Vagina (tissue), 2 donors: Measurements from ENCODE around the gene ZKSCAN3. TPM values are rescaled to one million over a fixed set of nuclear protein-coding genes. Genes with fewer than 3 reads are reported as not detected.

ENCODE experiments used
- DNase-seq, 2 donors: peaks; one replicate each; pipeline ENCODE4 v3.0.0-alpha.2; 2017; ENCODE audit errors: extremely low spot score in 2 of 2
- H3K27ac ChIP-seq: fragments of 200-600 bp; sonication (generic); one replicate; pipeline ENCODE4 v1.5.1; 2019
- H3K27me3 ChIP-seq: fragments of 200-600 bp; sonication (generic); one replicate; pipeline ENCODE4 v1.5.1; 2019
- H3K36me3 ChIP-seq, 2 donors: fragments of 200-600 bp; sonication (generic); one replicate each; pipeline ENCODE4 v1.5.1; 2017 to 2019
- H3K4me1 ChIP-seq: fragments of 200-600 bp; sonication (generic); one replicate; pipeline ENCODE4 v1.5.1; 2019
- H3K4me3 ChIP-seq, 2 donors: fragments of 200-600 bp; sonication (generic); 1 replicate in 1 of 2; 2 replicates in 1 of 2; pipeline ENCODE4 v1.5.1; 2016 to 2019
- H3K9me3 ChIP-seq: fragments of 200-600 bp; sonication (generic); one replicate; pipeline ENCODE4 v1.5.1; 2019
- POLR2A ChIP-seq, 2 donors: fragments of 450-650 bp; IDR thresholded peaks; one replicate each; pipeline ENCODE4 v1.6.1; 2017; ENCODE audit warnings: antibody characterized with exemption in 2 of 2, mild to moderate bottlenecking in 2 of 2, moderate library complexity in 2 of 2
- POLR2AphosphoS5 ChIP-seq, 2 donors: sonication (generic); formaldehyde crosslinking; IDR thresholded peaks; one replicate each; pipeline ENCODE4 v1.9.0; 2017; ENCODE audit warnings: antibody characterized with exemption in 2 of 2, mild to moderate bottlenecking in 2 of 2, low read depth in 1 of 2; ENCODE audit not compliant: insufficient read depth in 1 of 2
- intact Hi-C: fragments of 100-400 bp; cut with DNase I; formaldehyde crosslinking; loops from one replicate; pipeline ENCODE4 v1.15.1; 2023
- total RNA-seq: library from RNA; depleted of rRNA; stranded (reverse); fragments of >200 nt; gene quantifications from one replicate; pipeline ENCODE4 v1.2.3, GENCODE V29; 2016
- TF ChIP-seq, protein P1 (sequence below), 3 experiments: fragments of 450-650 bp in 2 of 3; fragments of 200-600 bp in 1 of 3; sonication (generic) in 1 of 3; IDR thresholded peaks; one replicate each; pipeline ENCODE4 v1.5.1; 2017 to 2019; ENCODE audit warnings: antibody characterized with exemption in 3 of 3, mild to moderate bottlenecking in 2 of 3, moderate library complexity in 2 of 3

Gene ZKSCAN3
- total RNA-seq, 1 donor from 2014 or later = 2.9 TPM

DNA sequence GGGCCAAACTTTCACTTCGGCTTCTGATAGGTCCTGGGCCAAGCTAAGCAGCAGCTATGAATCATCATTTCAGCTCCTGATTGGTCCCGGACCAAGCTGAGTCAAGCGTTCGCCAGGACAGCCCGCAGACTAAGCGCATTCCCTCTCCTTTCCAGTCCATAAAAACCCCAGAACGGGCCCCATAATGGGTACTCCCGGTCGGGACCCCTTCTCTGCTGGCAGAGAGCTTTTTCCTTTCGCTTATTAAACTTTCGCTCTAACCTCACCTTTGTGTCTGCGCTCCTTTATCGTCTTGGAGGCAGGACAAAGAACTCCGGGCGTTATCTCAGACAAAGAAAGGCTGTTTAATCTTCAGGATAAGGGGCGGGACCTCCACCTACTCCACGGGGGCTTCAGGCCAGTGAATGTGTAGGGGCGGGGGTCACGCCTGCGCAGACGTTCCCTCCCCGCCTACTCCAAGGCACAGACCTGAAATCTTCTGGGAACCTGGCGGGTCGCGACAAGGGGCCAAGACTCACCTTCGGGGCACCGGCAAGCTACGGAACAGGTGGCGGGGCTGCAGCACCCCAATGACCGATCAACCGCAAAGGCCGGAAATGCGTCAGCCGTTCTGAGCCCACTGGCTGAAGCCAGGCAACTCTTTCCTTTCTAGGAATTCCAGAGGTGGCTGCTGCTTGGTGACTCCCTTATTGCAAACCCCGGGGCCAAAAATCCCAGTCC, 14.0 kb upstream of the ZKSCAN3 start, which contains the start of gene ZSCAN31:
TSS of gene ZSCAN31 (minus strand) at position 585 of the 720 bp plus-strand sequence. CDS start 6,465 bp downstream, outside the sequence.
- H3K9me3 ChIP-seq = no peaks in the 10 kb centered on the region
- no peaks in the 10 kb centered on the region for H3K27me3 ChIP-seq
- peak in 1 of 2 donors; percentile 99 for DNase-seq
- TF ChIP-seq, protein P1, sequence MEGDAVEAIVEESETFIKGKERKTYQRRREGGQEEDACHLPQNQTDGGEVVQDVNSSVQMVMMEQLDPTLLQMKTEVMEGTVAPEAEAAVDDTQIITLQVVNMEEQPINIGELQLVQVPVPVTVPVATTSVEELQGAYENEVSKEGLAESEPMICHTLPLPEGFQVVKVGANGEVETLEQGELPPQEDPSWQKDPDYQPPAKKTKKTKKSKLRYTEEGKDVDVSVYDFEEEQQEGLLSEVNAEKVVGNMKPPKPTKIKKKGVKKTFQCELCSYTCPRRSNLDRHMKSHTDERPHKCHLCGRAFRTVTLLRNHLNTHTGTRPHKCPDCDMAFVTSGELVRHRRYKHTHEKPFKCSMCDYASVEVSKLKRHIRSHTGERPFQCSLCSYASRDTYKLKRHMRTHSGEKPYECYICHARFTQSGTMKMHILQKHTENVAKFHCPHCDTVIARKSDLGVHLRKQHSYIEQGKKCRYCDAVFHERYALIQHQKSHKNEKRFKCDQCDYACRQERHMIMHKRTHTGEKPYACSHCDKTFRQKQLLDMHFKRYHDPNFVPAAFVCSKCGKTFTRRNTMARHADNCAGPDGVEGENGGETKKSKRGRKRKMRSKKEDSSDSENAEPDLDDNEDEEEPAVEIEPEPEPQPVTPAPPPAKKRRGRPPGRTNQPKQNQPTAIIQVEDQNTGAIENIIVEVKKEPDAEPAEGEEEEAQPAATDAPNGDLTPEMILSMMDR (IDR thresholded peaks at IDR 0.05) = peak in 1 of 3 experiments; percentile 18
- peak in 1 of 2 donors; percentile 60 for TF ChIP-seq POLR2A (IDR thresholded peaks at IDR 0.05)
- TF ChIP-seq POLR2AphosphoS5 (IDR thresholded peaks at IDR 0.05; ENCODE audit: insufficient read depth in 1 of 2, low read depth in 1 of 2) = peak; percentile 89 to 96
- peak within 1 kb of the TSS; percentile 97 for H3K27ac ChIP-seq
- intact Hi-C loops = no loop called here
- no peaks in the 10 kb centered on the region for H3K36me3 ChIP-seq
- peaks cover 18% of the 10 kb centered on the region for H3K4me1 ChIP-seq
- peak within 1 kb of the TSS; percentile 68 to 73 for H3K4me3 ChIP-seq

DNA sequence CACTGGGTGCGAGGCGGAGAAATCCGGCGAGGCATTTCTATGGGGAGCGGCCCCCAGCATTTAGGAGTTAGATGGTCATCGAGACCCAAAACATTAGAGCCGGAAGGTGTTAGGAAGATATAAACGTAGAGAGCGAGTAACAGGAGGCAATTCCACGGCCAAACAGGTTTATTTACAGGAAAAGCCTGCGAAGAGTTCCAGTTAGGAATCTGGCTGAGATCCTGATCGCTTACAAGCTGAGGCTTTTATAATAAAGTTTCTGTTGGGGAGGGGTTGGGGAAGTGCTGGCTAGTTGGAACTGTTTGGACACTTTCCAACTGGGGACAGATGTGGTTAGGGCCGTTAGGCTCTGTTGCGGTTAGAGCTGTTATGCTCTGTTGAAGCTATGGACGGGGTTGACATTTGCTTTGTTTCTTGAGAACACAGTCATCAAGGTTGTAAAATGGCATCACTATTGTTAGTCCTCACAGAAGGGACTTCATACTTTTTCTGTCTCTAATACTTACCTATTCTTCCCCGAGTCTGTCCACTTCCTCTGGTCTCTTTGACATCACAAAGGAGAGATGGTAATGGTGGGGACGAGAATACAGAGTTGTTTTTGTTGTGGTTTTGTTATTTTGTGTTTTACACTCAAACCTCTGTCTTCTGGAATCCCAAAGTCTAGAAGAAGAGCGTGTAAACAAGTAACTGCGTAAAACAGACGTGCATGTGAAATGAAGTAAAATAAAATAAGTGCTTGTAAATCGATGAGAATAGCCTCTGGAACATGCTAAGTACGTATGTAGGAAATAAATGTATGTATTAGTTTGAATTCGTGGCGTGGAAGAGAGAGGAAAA, 13.2 kb upstream of the ZKSCAN3 start:
- DNase-seq = peak in 1 of 2 donors; percentile 90
- intact Hi-C loops = no loop called here
- TF ChIP-seq POLR2AphosphoS5 (IDR thresholded peaks at IDR 0.05; ENCODE audit: insufficient read depth in 1 of 2, low read depth in 1 of 2) (no peak), POLR2A (IDR thresholded peaks at IDR 0.05) (no peak)
- TF ChIP-seq, protein P1 (IDR thresholded peaks at IDR 0.05) = no peak
- H3K27me3 ChIP-seq = no peaks in the 10 kb centered on the region
- H3K4me3 ChIP-seq = peak overlapping the region; percentile 68 to 73
- no peaks in the 10 kb centered on the region for H3K9me3 ChIP-seq
- peaks cover 18% of the 10 kb centered on the region for H3K4me1 ChIP-seq
- peak overlapping the region; percentile 97 for H3K27ac ChIP-seq
- no peaks in the 10 kb centered on the region for H3K36me3 ChIP-seq

DNA sequence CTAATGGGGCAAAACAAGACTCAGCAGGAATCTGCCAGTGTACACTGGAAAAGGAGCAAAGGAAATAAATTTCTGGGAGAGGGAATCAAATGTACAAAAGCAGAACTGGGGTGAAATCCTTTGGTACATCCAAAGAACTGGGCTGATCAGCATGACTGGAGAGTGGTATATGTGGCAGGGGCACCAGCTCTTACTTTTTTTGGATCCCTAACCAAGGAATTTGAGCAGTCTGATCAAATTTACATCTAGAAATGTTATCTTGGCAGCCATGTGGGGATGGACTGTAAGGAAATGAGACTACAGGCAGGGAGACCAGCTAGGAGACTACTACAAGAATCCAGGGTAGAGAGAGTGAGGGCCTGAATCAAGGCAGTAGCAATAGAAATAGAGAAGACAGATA, 12.6 kb upstream of the ZKSCAN3 start:
- Histone ChIP-seq H3K4me3 (no peak overlapping the region), H3K4me1 (peaks cover 18% of the 10 kb centered on the region), H3K27ac (peak overlapping the region; percentile 97), H3K27me3 (no peaks in the 10 kb centered on the region), H3K9me3 (no peaks in the 10 kb centered on the region), H3K36me3 (no peaks in the 10 kb centered on the region)
- intact Hi-C loops = no loop called here
- TF ChIP-seq POLR2A (IDR thresholded peaks at IDR 0.05) (no peak), POLR2AphosphoS5 (IDR thresholded peaks at IDR 0.05; ENCODE audit: insufficient read depth in 1 of 2, low read depth in 1 of 2) (no peak)
- TF ChIP-seq, protein P1 (IDR thresholded peaks at IDR 0.05) = no peak
- DNase-seq = no peak

DNA sequence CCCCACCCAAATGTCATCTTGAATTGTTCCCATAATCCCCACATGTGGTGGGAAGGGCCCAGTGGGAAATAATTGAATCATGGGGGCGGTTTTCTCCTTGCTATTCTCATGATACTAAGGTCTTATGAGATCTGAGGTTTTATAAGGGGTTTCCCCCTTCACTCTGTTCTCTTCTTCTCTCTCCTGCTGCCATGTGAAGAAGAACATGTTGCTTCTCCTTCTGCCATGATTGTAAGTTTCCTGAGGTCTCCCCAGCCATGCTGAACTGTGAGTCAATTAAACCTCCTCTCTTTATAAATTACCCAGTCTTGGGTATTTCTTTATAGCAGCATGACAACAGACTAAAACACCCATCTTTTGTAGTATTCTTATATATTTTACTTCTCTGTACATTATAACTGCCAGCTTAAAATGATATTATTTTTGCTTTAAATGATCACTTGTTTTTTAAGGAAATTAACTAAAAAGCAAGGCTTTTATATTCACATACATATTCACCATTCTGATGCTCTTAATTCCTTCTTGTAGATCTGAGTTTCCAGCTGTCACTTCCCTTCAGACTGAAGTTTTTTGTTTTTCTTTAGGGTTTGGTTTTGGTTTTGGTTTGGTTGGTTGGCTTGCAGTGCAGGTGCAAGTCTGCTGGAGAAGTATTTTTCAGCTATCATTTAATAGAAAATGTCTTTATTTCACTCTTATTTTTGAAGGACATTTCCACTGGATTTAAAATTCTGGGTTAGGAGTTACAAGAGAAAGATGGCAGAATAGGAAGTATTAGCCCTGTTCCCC, 9.2 kb upstream of the ZKSCAN3 start:
- DNase-seq = no peak
- H3K4me3 ChIP-seq = no peak overlapping the region
- TF ChIP-seq, protein P1 (IDR thresholded peaks at IDR 0.05) = no peak
- no peak for TF ChIP-seq POLR2A (IDR thresholded peaks at IDR 0.05)
- TF ChIP-seq POLR2AphosphoS5 (IDR thresholded peaks at IDR 0.05; ENCODE audit: insufficient read depth in 1 of 2, low read depth in 1 of 2) = no peak
- H3K9me3 ChIP-seq = no peaks in the 10 kb centered on the region
- H3K36me3 ChIP-seq = no peaks in the 10 kb centered on the region
- peaks cover 12% of the 10 kb centered on the region for H3K4me1 ChIP-seq
- intact Hi-C loops = loop anchor here (5.0 kb wide), 1 partner anchor 1302 kb away; no protein-coding TSS in a partner anchor
- H3K27ac ChIP-seq = no peak overlapping the region
- H3K27me3 ChIP-seq = no peaks in the 10 kb centered on the region
